Measurements from ENCODE around the gene C1orf226.

- TF ChIP-seq CTCF (optimal IDR thresholded peaks at IDR 0.05 in 1 of 3, IDR thresholded peaks at IDR 0.05 in 1 of 3, conservative IDR thresholded peaks at IDR 0.05 in 1 of 3; ENCODE audit: extremely low read depth in 1 of 3, insufficient read depth in 2 of 3, low read length in 3 of 3) (no peak), EZH2 (IDR thresholded peaks at IDR 0.05; ENCODE audit: low read length) (no peak)
Observed at GRCh38 chr1:162422662-162423375, 41.3 kb downstream of the C1orf226 start.
